Measurements from ENCODE around the gene CLCA4.

Gene CLCA4

GRCh38 chr1:86523670-86524354, 23.1 kb upstream of the CLCA4 start:
- no peak for DNase-seq (ENCODE audit: low read depth)
- TF ChIP-seq CTCF (IDR thresholded peaks at IDR 0.05; ENCODE audit: control insufficient read depth, insufficient read depth, low read depth, low read length, missing control alignments), result no peak
- no peak overlapping the region for H3K4me3 ChIP-seq (ENCODE audit: control insufficient read depth, low read depth, low read length)

GRCh38 chr1:86527306-86527705, 19.6 kb upstream of the CLCA4 start:
- no peak overlapping the region for H3K4me3 ChIP-seq (ENCODE audit: control insufficient read depth, low read depth, low read length)
- no peak for TF ChIP-seq CTCF (IDR thresholded peaks at IDR 0.05; ENCODE audit: control insufficient read depth, insufficient read depth, low read depth, low read length, missing control alignments)
- no peak for DNase-seq (ENCODE audit: low read depth)

DNA sequence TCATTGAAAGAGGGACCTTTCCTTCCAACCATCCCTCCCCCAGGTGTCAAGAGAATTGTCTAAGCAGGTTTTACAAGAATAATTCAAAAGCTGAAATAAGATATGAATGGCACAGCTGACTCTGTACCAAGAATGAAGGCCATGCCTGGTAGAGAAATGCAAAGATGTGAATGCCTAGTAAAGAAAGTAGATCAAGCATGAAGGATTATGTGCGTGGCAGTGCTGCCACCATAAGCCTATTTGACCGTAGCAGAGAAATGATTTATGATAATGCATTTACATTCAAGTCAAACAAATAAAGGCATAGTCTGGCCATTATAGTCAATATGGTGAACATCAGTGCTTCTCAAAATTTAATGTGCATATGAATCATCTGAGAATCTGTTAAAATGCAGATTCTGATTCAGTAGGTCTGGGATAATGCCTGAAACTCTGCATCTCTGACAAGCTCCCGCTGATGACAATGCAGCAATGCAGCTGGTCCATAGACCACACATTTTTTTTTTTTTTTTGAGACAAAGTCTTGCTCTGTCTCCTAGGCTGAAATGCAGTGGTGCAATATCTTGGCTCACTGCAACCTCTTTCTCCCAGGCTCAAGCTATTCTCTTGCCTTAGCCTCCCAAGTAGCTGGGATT, 16.6 kb upstream of the CLCA4 start:
- no peak overlapping the region for H3K4me3 ChIP-seq (ENCODE audit: control insufficient read depth, low read depth, low read length)
- no peak for TF ChIP-seq CTCF (IDR thresholded peaks at IDR 0.05; ENCODE audit: control insufficient read depth, insufficient read depth, low read depth, low read length, missing control alignments)
- DNase-seq (ENCODE audit: low read depth), result no peak

GRCh38 chr1:86537928-86538695, 8.8 kb upstream of the CLCA4 start:
- H3K4me3 ChIP-seq (ENCODE audit: control insufficient read depth, low read depth, low read length), result no peak overlapping the region
- TF ChIP-seq CTCF (IDR thresholded peaks at IDR 0.05; ENCODE audit: control insufficient read depth, insufficient read depth, low read depth, low read length, missing control alignments), result no peak
- DNase-seq (ENCODE audit: low read depth), result no peak

- no peak for DNase-seq (ENCODE audit: low read depth)
- no peak overlapping the region for H3K4me3 ChIP-seq (ENCODE audit: control insufficient read depth, low read depth, low read length)
- TF ChIP-seq CTCF (IDR thresholded peaks at IDR 0.05; ENCODE audit: control insufficient read depth, insufficient read depth, low read depth, low read length, missing control alignments), result no peak
Measured at GRCh38 chr1:86538775-86539174, 8.1 kb upstream of the CLCA4 start.

- no peak for DNase-seq (ENCODE audit: low read depth)
- no peak for TF ChIP-seq CTCF (IDR thresholded peaks at IDR 0.05; ENCODE audit: control insufficient read depth, insufficient read depth, low read depth, low read length, missing control alignments)
- H3K4me3 ChIP-seq (ENCODE audit: control insufficient read depth, low read depth, low read length), result no peak overlapping the region
Measured at GRCh38 chr1:86541859-86542258, 5.0 kb upstream of the CLCA4 start.
